ENCODE data around the gene THRSP. TPM values are rescaled to one million over a fixed set of nuclear protein-coding genes. Genes with fewer than 3 reads are reported as not detected.

The THRSP gene
- total and polyA plus RNA-seq, 2 of the 8 experiments (the other 6 are each of a cell fraction or from before 2014, with no cell fraction given), result 0.11 TPM; not detected in 1

GRCh38 chr11:78072455-78072854 lies 8.8 kb downstream of the THRSP start:
- H3K23ac ChIP-seq (ENCODE audit: insufficient read length), result no peak overlapping the region
- H4K5ac ChIP-seq (ENCODE audit: insufficient read length, low read depth, low read length), result no peak overlapping the region
- no peak overlapping the region for H3K14ac ChIP-seq (ENCODE audit: insufficient read length)
- peaks cover 9 to 29% of the 10 kb centered on the region in 2 experiments for H3K79me2 ChIP-seq (ENCODE audit: control insufficient read depth in 1 of 2, insufficient read depth in 2 of 2, low read length in 2 of 2)
- no peak for DNase-seq (ENCODE audit: low read depth in 1 of 2, low spot score in 2 of 2)
- no peak overlapping the region for H3K4me2 ChIP-seq (ENCODE audit: insufficient read depth in 1 of 2, low read depth in 2 of 2, low read length in 2 of 2)
- H3K4me1 ChIP-seq (replicated peaks in 1 of 4; ENCODE audit: control insufficient read depth in 3 of 4, insufficient read depth in 4 of 4, low read length in 3 of 4), result no peaks in the 10 kb centered on the region
- H2AK5ac ChIP-seq (ENCODE audit: low read depth, low read length), result no peak overlapping the region
- H4K91ac ChIP-seq (replicated peaks; ENCODE audit: insufficient read length, low read length), result no peak overlapping the region
- H3K9ac ChIP-seq (replicated peaks in 1 of 4; ENCODE audit: extremely low read depth in 1 of 4, low read depth in 3 of 4, low read length in 3 of 4), result no peak overlapping the region
- no peak overlapping the region for H4K8ac ChIP-seq (ENCODE audit: extremely low read depth, insufficient read depth, low read length)
- no peaks in the 10 kb centered on the region for H3K23me2 ChIP-seq (ENCODE audit: low read depth, low read length)
- H3K4me3 ChIP-seq (ENCODE audit: extremely low read depth in 1 of 4, insufficient read depth in 2 of 4, low read depth in 3 of 4, low read length in 4 of 4), result no peak overlapping the region
- no peak overlapping the region for H3K56ac ChIP-seq (replicated peaks; ENCODE audit: insufficient read length, low read depth, low read length)
- H2BK20ac ChIP-seq (ENCODE audit: low read length), result no peak overlapping the region
- no peak for FAIRE-seq
- H2AFZ ChIP-seq (ENCODE audit: low read length), result no peak overlapping the region
- peaks cover 14% of the 10 kb centered on the region for H3K79me1 ChIP-seq (ENCODE audit: low read depth, low read length)
- H2BK15ac ChIP-seq (ENCODE audit: low read length), result no peak overlapping the region
- TF ChIP-seq SAP30 (IDR thresholded peaks at IDR 0.05; ENCODE audit: insufficient read depth, insufficient replicate concordance, low read length) (no peak), ATF3 (IDR thresholded peaks at IDR 0.05; ENCODE audit: insufficient read depth, low read depth, low read length) (no peak), KDM5A (IDR thresholded peaks at IDR 0.05; ENCODE audit: low read length) (no peak), CTBP2 (IDR thresholded peaks at IDR 0.05; ENCODE audit: borderline replicate concordance, insufficient read depth, insufficient read length, low read length) (no peak), POLR2AphosphoS5 (IDR thresholded peaks at IDR 0.05; ENCODE audit: low read depth, low read length) (no peak), BACH1 (IDR thresholded peaks at IDR 0.05; ENCODE audit: low read length) (no peak), POU5F1 (IDR thresholded peaks at IDR 0.05; ENCODE audit: low read depth, low read length) (no peak), TEAD4 (IDR thresholded peaks at IDR 0.05; ENCODE audit: low read depth, low read length) (no peak), SRF (IDR thresholded peaks at IDR 0.05; ENCODE audit: low read depth, low read length) (no peak), SP4 (IDR thresholded peaks at IDR 0.05; ENCODE audit: low read length) (no peak), CREB1 (IDR thresholded peaks at IDR 0.05) (no peak), E2F6 (IDR thresholded peaks at IDR 0.05) (no peak)
- H3K18ac ChIP-seq (ENCODE audit: extremely low read depth, low read length), result no peak overlapping the region
- H3K4ac ChIP-seq (replicated peaks; ENCODE audit: insufficient read length, low read depth, low read length), result no peak overlapping the region
- no peaks in the 10 kb centered on the region for H3K9me3 ChIP-seq (ENCODE audit: insufficient read depth in 2 of 2, low read depth in 1 of 2, low read length in 1 of 2)
- H2BK120ac ChIP-seq (replicated peaks; ENCODE audit: low read depth, low read length), result no peak overlapping the region
- H2BK5ac ChIP-seq (ENCODE audit: low read depth, low read length), result no peak overlapping the region
- no peaks in the 10 kb centered on the region for H3K27me3 ChIP-seq (replicated peaks in 1 of 4; ENCODE audit: control insufficient read depth in 3 of 4, extremely low read depth in 1 of 4, insufficient read depth in 3 of 4, low read length in 3 of 4)
- H4K20me1 ChIP-seq (replicated peaks in 1 of 2; ENCODE audit: control insufficient read depth in 1 of 2, insufficient read depth in 2 of 2, low read length in 2 of 2), result peaks cover 3 to 6% of the 10 kb centered on the region in 2 experiments
- ChIA-PET POLR2A (ENCODE audit: partially characterized antibody) (interaction anchor here (1.3 kb wide), 1 partner anchor 11 kb away, joined by 6 read pairs; no protein-coding TSS in a partner anchor), CTCF (ENCODE audit: partially characterized antibody) (no interaction called here)
- no peak overlapping the region for H3K27ac ChIP-seq (ENCODE audit: low read depth, low read length)
- H3K36me3 ChIP-seq (ENCODE audit: control insufficient read depth in 2 of 4, insufficient read depth in 4 of 4, low read length in 3 of 4), result peaks cover 0 to 42% (median 14%) of the 10 kb centered on the region in 4 experiments; a peak in 6 of 8 replicates
- WGBS, 2 experiments (ENCODE audit: extremely low coverage in 1 of 2, insufficient coverage in 1 of 2, insufficient read length in 1 of 2, insufficient replicate concordance in 2 of 2, low coverage in 1 of 2, low lambda C conversion rate in 2 of 2, missing lambda C conversion rate in 1 of 2), result 91% methylated on average over 4 of the region's 4 CpGs; no CpG with 5 or more reads in 1 of the 2 experiments
- no peak overlapping the region for H2BK12ac ChIP-seq (ENCODE audit: low read depth, low read length)
